GM23338 (cell line): ENCODE data around the gene ADRB2. TPM values are rescaled to one million over a fixed set of nuclear protein-coding genes. Genes with fewer than 3 reads are reported as not detected.

ENCODE experiments used
- ATAC-seq: fragments of 200-7000 bp; cut with Tn5 transposase; 3 replicates; pipeline ENCODE4 v1.9.1; 2020
- DNase-seq: peaks from one replicate; pipeline ENCODE4 v3.0.0-alpha.2; 2015; ENCODE audit warnings: low spot score
- H2AFZ ChIP-seq: fragments of 200-600 bp; sonication (generic); 2 replicates; pipeline ENCODE4 v1.8.0; 2016; ENCODE audit warnings: antibody characterized with exemption, mild to moderate bottlenecking, moderate library complexity
- H3F3A ChIP-seq: fragments of 200-600 bp; sonication (generic); replicated peaks from 2 replicates; pipeline ENCODE4 v1.8.0; 2017; ENCODE audit warnings: antibody characterized with exemption, mixed run types, low read depth
- H3K27ac ChIP-seq: fragments of 200-600 bp; sonication (generic); 2 replicates; pipeline ENCODE4 v1.6.1; 2016; ENCODE audit warnings: low read depth
- H3K27me3 ChIP-seq: fragments of 200-600 bp; sonication (generic); 2 replicates; pipeline ENCODE4 v1.8.0; 2016; ENCODE audit warnings: mild to moderate bottlenecking, mixed run types, moderate library complexity; ENCODE audit not compliant: insufficient read depth
- H3K36me3 ChIP-seq: fragments of 200-600 bp; sonication (generic); 2 replicates; pipeline ENCODE4 v1.8.0; 2016; ENCODE audit warnings: mild to moderate bottlenecking; ENCODE audit not compliant: insufficient read depth
- H3K4me1 ChIP-seq: fragments of 200-600 bp; sonication (generic); 2 replicates; pipeline ENCODE4 v1.8.0; 2016; ENCODE audit warnings: mild to moderate bottlenecking, moderate library complexity; ENCODE audit not compliant: insufficient read depth
- H3K4me2 ChIP-seq: fragments of 200-600 bp; sonication (generic); 2 replicates; pipeline ENCODE4 v1.7.1; 2017; ENCODE audit warnings: mixed run types
- H3K4me3 ChIP-seq: fragments of 200-600 bp; sonication (generic); 2 replicates; pipeline ENCODE4 v1.6.1; 2016; ENCODE audit warnings: mixed run types
- H3K79me2 ChIP-seq: fragments of 200-600 bp; sonication (generic); replicated peaks from 2 replicates; pipeline ENCODE4 v1.8.0; 2017; ENCODE audit warnings: mild to moderate bottlenecking; ENCODE audit not compliant: insufficient read depth
- H3K9me2 ChIP-seq: fragments of 200-600 bp; sonication (generic); 2 replicates; pipeline ENCODE4 v1.8.0; 2017; ENCODE audit not compliant: insufficient read depth
- H4K20me1 ChIP-seq: fragments of 200-600 bp; sonication (generic); replicated peaks from 2 replicates; pipeline ENCODE4 v1.8.0; 2017; ENCODE audit warnings: mild to moderate bottlenecking; ENCODE audit not compliant: insufficient read depth
- H3K27ac Mint-ChIP-seq: 2 replicates; pipeline ENCODE4 v1.8.0; 2020; ENCODE audit warnings: inconsistent platforms, mild to moderate bottlenecking, moderate library complexity, mixed read lengths
- H3K27me3 Mint-ChIP-seq: 3 replicates; pipeline ENCODE4 v1.8.0; 2022; ENCODE audit warnings: low read depth, mild to moderate bottlenecking, moderate library complexity, mixed read lengths, inconsistent platforms; ENCODE audit not compliant: insufficient read depth, poor library complexity
- H3K36me3 Mint-ChIP-seq: 3 replicates; pipeline ENCODE4 v1.8.0; 2021; ENCODE audit warnings: low read depth, mild to moderate bottlenecking, inconsistent platforms, moderate library complexity, mixed read lengths
- H3K4me1 Mint-ChIP-seq: 3 replicates; pipeline ENCODE4 v1.8.0; 2020; ENCODE audit warnings: mild to moderate bottlenecking, inconsistent platforms, mixed read lengths
- H3K4me3 Mint-ChIP-seq: 3 replicates; pipeline ENCODE4 v1.8.0; 2021; ENCODE audit warnings: moderate library complexity, mild to moderate bottlenecking, inconsistent platforms, mixed read lengths
- H3K9me3 Mint-ChIP-seq: 3 replicates; pipeline ENCODE4 v1.8.0; 2020; ENCODE audit warnings: moderate library complexity, mild to moderate bottlenecking, inconsistent platforms, mixed read lengths
- CREB1 ChIP-seq: fragments of 250-450 bp; sonication (Bioruptor Pico); IDR thresholded peaks from 2 replicates; pipeline ENCODE4 v1.5.0; 2020; ENCODE audit warnings: low read depth, mild to moderate bottlenecking, moderate library complexity
- CTCF ChIP-seq, 2 experiments: fragments of 200-600 bp in 1 of 2; sonication (generic) in 1 of 2; conservative IDR thresholded peaks; 2 replicates each; pipeline versions ENCODE4 v1.5.1 to v1.6.1; 2016 to 2017; ENCODE audit warnings: antibody characterized with exemption in 2 of 2, low read depth in 2 of 2, mild to moderate bottlenecking in 2 of 2, moderate library complexity in 1 of 2
- ETS1 ChIP-seq: IDR thresholded peaks from 2 replicates; pipeline ENCODE4 v1.6.1; 2016; ENCODE audit warnings: antibody characterized with exemption
- EZH2 ChIP-seq: fragments of 200-600 bp; sonication (generic); IDR thresholded peaks from one replicate; pipeline ENCODE4 v1.8.0; 2017; ENCODE audit warnings: antibody characterized with exemption, mild to moderate bottlenecking, low read depth; ENCODE audit not compliant: unreplicated experiment
- EZH2phosphoT487 ChIP-seq: fragments of 200-600 bp; sonication (generic); IDR thresholded peaks from one replicate; pipeline ENCODE4 v1.8.1; 2018; ENCODE audit warnings: antibody characterized with exemption; ENCODE audit not compliant: unreplicated experiment
- JUNB ChIP-seq: IDR thresholded peaks from one replicate; pipeline ENCODE4 v1.6.1; 2016; ENCODE audit warnings: antibody characterized with exemption; ENCODE audit not compliant: unreplicated experiment
- NANOG ChIP-seq: IDR thresholded peaks from 2 replicates; pipeline ENCODE4 v1.6.1; 2016; ENCODE audit warnings: antibody characterized with exemption, borderline replicate concordance
- POLR2AphosphoS5 ChIP-seq: IDR thresholded peaks from 2 replicates; pipeline ENCODE4 v1.6.1; 2016; ENCODE audit warnings: antibody characterized with exemption, low read depth
- REST ChIP-seq: IDR thresholded peaks from one replicate; pipeline ENCODE4 v1.6.1; 2018; ENCODE audit warnings: antibody characterized with exemption; ENCODE audit not compliant: unreplicated experiment
- STAT1 ChIP-seq: IDR thresholded peaks from one replicate; pipeline ENCODE4 v1.6.1; 2016; ENCODE audit warnings: antibody characterized with exemption; ENCODE audit not compliant: unreplicated experiment
- ZNF114 ChIP-seq: fragments of 250-450 bp; sonication (Bioruptor Pico); IDR thresholded peaks from 2 replicates; pipeline ENCODE4 v1.5.0; 2020; ENCODE audit warnings: mild to moderate bottlenecking, moderate library complexity
- ZNF331 ChIP-seq: fragments of 250-450 bp; sonication (Bioruptor Pico); IDR thresholded peaks from 2 replicates; pipeline ENCODE4 v1.5.0; 2020; ENCODE audit warnings: low read depth, mild to moderate bottlenecking, moderate library complexity
- ZNF462 ChIP-seq: fragments of 250-450 bp; sonication (Bioruptor Pico); IDR thresholded peaks from 2 replicates; pipeline ENCODE4 v1.5.0; 2020; ENCODE audit warnings: mild to moderate bottlenecking, moderate library complexity
- polyA plus RNA-seq: library from polyadenylated mRNA; unstranded; fragments of >200 nt; fragmentation: Nextera tagmentation; extraction: Ambion mirVana; gene quantifications from 2 replicates; pipeline ENCODE4 v1.2.1, GENCODE V29; 2016
- total RNA-seq: library from RNA; depleted of rRNA; stranded (reverse); fragments of >200 nt; shearing (Covaris generic); gene quantifications from 2 replicates; pipeline ENCODE4 v1.2.3, GENCODE V29; 2014

ADRB2 gene
- total and polyA plus RNA-seq, 2 experiments from 2014 or later = 0.44 to 1.3 TPM

GRCh38 chr5:148837383-148837782, 11.0 kb downstream of the ADRB2 start:
- ATAC-seq = no peak
- Histone ChIP-seq H3K27ac (no peak overlapping the region), H4K20me1 (no peaks in the 10 kb centered on the region), H3K4me1 (peaks cover 4% of the 10 kb centered on the region; the same call in 1 of the 2 replicates), H3K27me3 (no peaks in the 10 kb centered on the region), H3K9me2 (no peaks in the 10 kb centered on the region), H2AFZ (no peak overlapping the region), H3F3A (no peaks in the 10 kb centered on the region), H3K79me2 (no peaks in the 10 kb centered on the region), H3K4me2 (no peak overlapping the region), H3K4me3 (no peak overlapping the region), H3K36me3 (no peaks in the 10 kb centered on the region)
- H3K36me3 Mint-ChIP-seq = no peaks in the 10 kb centered on the region
- peaks cover 8% of the 10 kb centered on the region for H3K4me1 Mint-ChIP-seq
- no peaks in the 10 kb centered on the region for H3K9me3 Mint-ChIP-seq
- H3K4me3 Mint-ChIP-seq = no peak overlapping the region
- no peak for TF ChIP-seq EZH2phosphoT487
- no peak for TF ChIP-seq REST
- no peak for TF ChIP-seq ZNF462
- TF ChIP-seq ZNF114 (CRISPR knock-in tag) = no peak
- no peak for TF ChIP-seq POLR2AphosphoS5
- no peak for TF ChIP-seq CREB1 (CRISPR knock-in tag)
- no peak for TF ChIP-seq EZH2
- TF ChIP-seq CTCF (conservative IDR thresholded peaks at IDR 0.05; ENCODE audit: low read depth in 2 of 2) = no peak
- no peak for TF ChIP-seq ETS1
- no peak for TF ChIP-seq JUNB
- no peak for TF ChIP-seq STAT1
- TF ChIP-seq ZNF331 (CRISPR knock-in tag) = no peak
- TF ChIP-seq NANOG = no peak
- no peak for DNase-seq
- no peak overlapping the region for H3K27ac Mint-ChIP-seq
- H3K27me3 Mint-ChIP-seq = no peaks in the 10 kb centered on the region
